HEK293 (cell line): ENCODE results near the gene PPP2CA.

Experiments used
- GLI2 ChIP-seq: fragments of 450-650 bp; formaldehyde crosslinking; IDR thresholded peaks from 2 replicates; pipeline ENCODE4; 2017; ENCODE audit warnings: missing biosample characterization, missing genetic modification characterization, low read depth, borderline replicate concordance
- GLIS1 ChIP-seq: fragments of 450-650 bp; formaldehyde crosslinking; IDR thresholded peaks from 2 replicates; pipeline ENCODE4 v1.5.1; 2016; ENCODE audit warnings: missing biosample characterization, missing genetic modification characterization
- GLIS2 ChIP-seq: fragments of 450-650 bp; formaldehyde crosslinking; IDR thresholded peaks from 2 replicates; pipeline ENCODE4 v1.5.1; 2016; ENCODE audit warnings: missing biosample characterization, missing genetic modification characterization
- HOXC10 ChIP-seq: sonication (generic); formaldehyde crosslinking; IDR thresholded peaks from 2 replicates; pipeline ENCODE4 v1.8.1; 2023; ENCODE audit warnings: mild to moderate bottlenecking, missing genetic modification reagents
- KLF1 ChIP-seq: fragments of 450-650 bp; formaldehyde crosslinking; IDR thresholded peaks from 2 replicates; pipeline ENCODE4 v1.5.1; 2016; ENCODE audit warnings: missing biosample characterization, missing genetic modification characterization
- KLF16 ChIP-seq: fragments of 450-650 bp; formaldehyde crosslinking; IDR thresholded peaks from 2 replicates; pipeline ENCODE4 v1.5.1; 2017; ENCODE audit warnings: missing biosample characterization, missing genetic modification characterization
- KLF8 ChIP-seq: fragments of 450-650 bp; formaldehyde crosslinking; IDR thresholded peaks from 2 replicates; pipeline ENCODE4 v1.5.1; 2016; ENCODE audit warnings: missing biosample characterization, missing genetic modification characterization
- MYNN ChIP-seq: fragments of 450-650 bp; formaldehyde crosslinking; IDR thresholded peaks from 2 replicates; pipeline ENCODE4 v1.5.1; 2016; ENCODE audit warnings: missing biosample characterization, missing genetic modification characterization, borderline replicate concordance
- REST ChIP-seq: fragments of 450-650 bp; formaldehyde crosslinking; IDR thresholded peaks from 2 replicates; pipeline ENCODE4 v1.5.1; 2016; ENCODE audit warnings: missing biosample characterization, missing genetic modification characterization
- SCRT2 ChIP-seq: fragments of 450-650 bp; formaldehyde crosslinking; IDR thresholded peaks from 2 replicates; pipeline ENCODE4 v1.5.1; 2016; ENCODE audit warnings: missing biosample characterization, missing genetic modification characterization
- TCF7L2 ChIP-seq: IDR thresholded peaks from 2 replicates; pipeline ENCODE4 v1.6.1; 2011; ENCODE audit warnings: low read depth, mild to moderate bottlenecking, inconsistent platforms, low read length, moderate library complexity, borderline replicate concordance
- ZBTB1 ChIP-seq: fragments of 450-650 bp; formaldehyde crosslinking; IDR thresholded peaks from 2 replicates; pipeline ENCODE4 v1.5.1; 2016; ENCODE audit warnings: missing biosample characterization, missing genetic modification characterization
- ZBTB48 ChIP-seq: fragments of 450-650 bp; formaldehyde crosslinking; IDR thresholded peaks from 2 replicates; pipeline ENCODE4 v1.5.1; 2016; ENCODE audit warnings: missing biosample characterization, missing genetic modification characterization
- ZEB2 ChIP-seq: fragments of 450-650 bp; formaldehyde crosslinking; IDR thresholded peaks from 2 replicates; pipeline ENCODE4 v1.5.1; 2016; ENCODE audit warnings: missing biosample characterization, missing genetic modification characterization
- ZNF10 ChIP-seq: fragments of 450-650 bp; formaldehyde crosslinking; IDR thresholded peaks from 2 replicates; pipeline ENCODE4 v1.5.1; 2017; ENCODE audit warnings: missing biosample characterization, missing genetic modification characterization
- ZNF114 ChIP-seq: fragments of 450-650 bp; formaldehyde crosslinking; IDR thresholded peaks from 2 replicates; pipeline ENCODE4 v1.5.0; 2017; ENCODE audit warnings: missing biosample characterization, missing genetic modification characterization
- ZNF140 ChIP-seq: fragments of 450-650 bp; formaldehyde crosslinking; IDR thresholded peaks from 2 replicates; pipeline ENCODE4 v1.5.1; 2016; ENCODE audit warnings: missing biosample characterization, missing genetic modification characterization
- ZNF175 ChIP-seq: fragments of 450-650 bp; formaldehyde crosslinking; IDR thresholded peaks from 2 replicates; pipeline ENCODE4 v1.5.1; 2016; ENCODE audit warnings: missing biosample characterization, missing genetic modification characterization
- ZNF221 ChIP-seq: fragments of 450-650 bp; formaldehyde crosslinking; IDR thresholded peaks from 2 replicates; pipeline ENCODE4 v1.5.1; 2017; ENCODE audit warnings: missing biosample characterization, missing genetic modification characterization, borderline replicate concordance
- ZNF24 ChIP-seq: fragments of 450-650 bp; formaldehyde crosslinking; IDR thresholded peaks from 2 replicates; pipeline ENCODE4 v1.5.1; 2016; ENCODE audit warnings: missing biosample characterization, missing genetic modification characterization
- ZNF280C ChIP-seq: fragments of 450-650 bp; formaldehyde crosslinking; IDR thresholded peaks from 2 replicates; pipeline ENCODE4 v1.5.1; 2016; ENCODE audit warnings: missing biosample characterization, missing genetic modification characterization
- ZNF302 ChIP-seq: fragments of 450-650 bp; formaldehyde crosslinking; IDR thresholded peaks from 2 replicates; pipeline ENCODE4 v1.5.1; 2016; ENCODE audit warnings: missing biosample characterization, missing genetic modification characterization, low read depth
- ZNF335 ChIP-seq: fragments of 450-650 bp; formaldehyde crosslinking; conservative IDR thresholded peaks from 2 replicates; pipeline ENCODE4 v1.5.1; 2016; ENCODE audit warnings: missing biosample characterization, missing genetic modification characterization
- ZNF350 ChIP-seq: fragments of 450-650 bp; formaldehyde crosslinking; IDR thresholded peaks from 2 replicates; pipeline ENCODE4 v1.5.0; 2017; ENCODE audit warnings: missing biosample characterization, mild to moderate bottlenecking, missing genetic modification characterization
- ZNF366 ChIP-seq: fragments of 450-650 bp; formaldehyde crosslinking; conservative IDR thresholded peaks from 2 replicates; pipeline ENCODE4 v1.5.1; 2016; ENCODE audit warnings: missing biosample characterization, missing genetic modification characterization
- ZNF404 ChIP-seq: fragments of 450-650 bp; formaldehyde crosslinking; IDR thresholded peaks from 2 replicates; pipeline ENCODE4 v1.5.1; 2017; ENCODE audit warnings: missing biosample characterization, missing genetic modification characterization
- ZNF416 ChIP-seq: fragments of 450-650 bp; formaldehyde crosslinking; IDR thresholded peaks from 2 replicates; pipeline ENCODE4 v1.5.1; 2016; ENCODE audit warnings: missing biosample characterization, missing genetic modification characterization
- ZNF426 ChIP-seq: fragments of 450-650 bp; formaldehyde crosslinking; IDR thresholded peaks from 2 replicates; pipeline ENCODE4 v1.5.1; 2017; ENCODE audit warnings: missing biosample characterization, missing genetic modification characterization, mild to moderate bottlenecking, inconsistent platforms, moderate library complexity
- ZNF488 ChIP-seq: fragments of 450-650 bp; formaldehyde crosslinking; IDR thresholded peaks from 2 replicates; pipeline ENCODE4 v1.5.1; 2016; ENCODE audit warnings: missing biosample characterization, missing genetic modification characterization
- ZNF501 ChIP-seq: fragments of 450-650 bp; formaldehyde crosslinking; IDR thresholded peaks from 2 replicates; pipeline ENCODE4 v1.5.1; 2016; ENCODE audit warnings: missing biosample characterization, missing genetic modification characterization
- ZNF580 ChIP-seq: fragments of 450-650 bp; formaldehyde crosslinking; IDR thresholded peaks from 2 replicates; pipeline ENCODE4 v1.5.1; 2016; ENCODE audit warnings: missing biosample characterization, missing genetic modification characterization
- ZNF660 ChIP-seq: fragments of 450-650 bp; IDR thresholded peaks from 2 replicates; pipeline ENCODE4 v1.5.1; 2018; ENCODE audit warnings: missing biosample characterization, mild to moderate bottlenecking, missing genetic modification characterization
- ZNF692 ChIP-seq: fragments of 450-650 bp; formaldehyde crosslinking; IDR thresholded peaks from 2 replicates; pipeline ENCODE4 v1.5.1; 2016; ENCODE audit warnings: missing biosample characterization, missing genetic modification characterization

Gene PPP2CA

GRCh38 chr5:134226441-134227192 lies 744 bp upstream of the PPP2CA start (continued):
- TF ChIP-seq ZNF280C (tag by site-specific recombination), result no peak
- no peak for TF ChIP-seq ZNF404 (tag by site-specific recombination)
- TF ChIP-seq GLIS1, result no peak
- TF ChIP-seq KLF16 (tag by site-specific recombination), result peak; percentile 11
- TF ChIP-seq ZNF488 (tag by site-specific recombination), result no peak
- TF ChIP-seq KLF8 (tag by site-specific recombination), result peak; percentile 52; the same call in 1 of the 2 replicates
- TF ChIP-seq ZNF501 (tag by site-specific recombination), result peak; percentile 86
- TF ChIP-seq SCRT2 (tag by site-specific recombination), result peak; percentile 79
- no peak for TF ChIP-seq ZNF114 (tag by site-specific recombination)
- TF ChIP-seq ZNF24, result no peak
- no peak for TF ChIP-seq ZBTB1 (tag by site-specific recombination)
- no peak for TF ChIP-seq ZNF175 (tag by site-specific recombination)
- peak; percentile 25; the same call in 1 of the 2 replicates for TF ChIP-seq ZNF692
- TF ChIP-seq GLI2 (tag by site-specific recombination), result no peak
- no peak for TF ChIP-seq ZNF416 (tag by site-specific recombination)
- TF ChIP-seq REST (tag by site-specific recombination), result 0 out of 2 replicates have a peak, but pooled peaks have one; percentile 42
- TF ChIP-seq GLIS2, result no peak; the same call in none of the 2 replicates
- no peak for TF ChIP-seq KLF1 (tag by site-specific recombination)
- TF ChIP-seq ZNF335 (tag by site-specific recombination), result peak; percentile 71
- no peak for TF ChIP-seq MYNN
- TF ChIP-seq ZNF580, result no peak
- peak; percentile 66; the same call in 1 of the 2 replicates for TF ChIP-seq ZNF660 (tag by site-specific recombination)
- TF ChIP-seq ZNF366, result no peak
- no peak for TF ChIP-seq ZNF140 (tag by site-specific recombination)
- 0 out of 2 replicates have a peak, but pooled peaks have one; percentile 13 for TF ChIP-seq ZBTB48 (tag by site-specific recombination)
- TF ChIP-seq ZNF10 (tag by site-specific recombination), result peak; percentile 67; the same call in 1 of the 2 replicates
- peak; percentile 87 for TF ChIP-seq ZEB2 (tag by site-specific recombination)
- no peak for TF ChIP-seq TCF7L2
- no peak for TF ChIP-seq ZNF426
- TF ChIP-seq ZNF221 (tag by site-specific recombination), result 0 out of 2 replicates have a peak, but pooled peaks have one; percentile 6
- no peak for TF ChIP-seq ZNF302 (tag by site-specific recombination)
- no peak for TF ChIP-seq HOXC10 (CRISPR knock-in tag)
- TF ChIP-seq ZNF350, result no peak
